Suprapubic skin (tissue), 3 donors: ENCODE measurements around the gene ARMC12.

ENCODE experiments used
- CTCF ChIP-seq, 2 donors: fragments of 200-600 bp in 1 of 2; fragments of 450-650 bp in 1 of 2; sonication (generic) in 1 of 2; IDR thresholded peaks; one replicate each; pipeline ENCODE4 v1.5.1; 2016 to 2019; ENCODE audit warnings: antibody characterized with exemption in 2 of 2, mild to moderate bottlenecking in 1 of 2, moderate library complexity in 1 of 2
- POLR2A ChIP-seq, 2 donors: fragments of 450-650 bp; IDR thresholded peaks; one replicate each; pipeline ENCODE4 v1.6.1; 2017; ENCODE audit warnings: antibody characterized with exemption in 2 of 2, mild to moderate bottlenecking in 2 of 2, moderate library complexity in 2 of 2

DNA sequence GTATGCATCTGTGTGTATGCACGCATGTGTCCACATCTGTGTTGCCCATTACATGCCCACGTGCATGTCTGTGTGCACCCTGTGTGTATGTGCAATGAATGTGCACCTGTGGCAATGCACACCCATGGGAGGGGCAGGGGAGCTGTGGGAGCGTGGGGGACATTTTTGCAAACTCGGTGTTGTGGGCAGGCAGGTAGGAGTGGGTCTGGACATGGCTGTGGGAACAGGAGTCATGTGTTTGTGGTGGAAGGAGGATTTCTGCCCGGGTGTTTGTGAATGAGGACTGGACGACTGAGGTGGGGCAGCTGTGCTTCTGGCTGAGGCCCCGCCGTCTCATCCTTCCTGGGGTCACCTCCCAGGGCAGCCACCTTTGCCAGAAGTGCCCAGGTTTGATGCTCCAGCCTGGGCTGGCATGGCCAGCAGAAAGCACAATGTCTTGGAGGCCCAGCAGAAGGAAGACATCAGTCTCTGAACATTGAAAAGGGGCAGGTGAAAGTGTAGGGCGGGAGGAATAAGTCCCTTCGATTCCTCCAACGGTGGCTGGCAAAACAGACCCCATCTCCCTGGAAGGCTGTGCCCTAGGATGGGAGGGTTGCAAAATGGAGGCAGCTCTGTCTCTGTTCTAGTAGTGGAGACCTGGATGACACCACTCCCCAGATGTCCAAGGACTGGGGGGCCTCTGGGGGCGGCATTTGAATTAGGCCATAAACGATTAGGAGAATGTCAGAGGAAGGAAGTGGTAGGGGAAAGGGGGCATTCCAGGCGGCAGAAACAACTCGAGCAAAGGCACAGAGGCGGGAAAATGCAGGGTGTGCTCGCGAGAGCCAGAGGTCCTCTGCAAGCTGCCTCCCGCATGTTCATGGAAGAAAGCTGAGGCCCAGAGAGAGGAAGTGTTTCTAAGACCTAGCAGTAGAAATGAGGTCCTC, 19.1 kb upstream of the ARMC12 start:
- TF ChIP-seq CTCF (IDR thresholded peaks at IDR 0.05) (no peak), POLR2A (IDR thresholded peaks at IDR 0.05) (no peak)
